Ovary (tissue), 3 donors: ENCODE measurements around the gene DAG1.

Experiments used
- CTCF ChIP-seq, 3 donors: fragments of 450-650 bp in 2 of 3; fragments of 200-600 bp in 1 of 3; IDR thresholded peaks; one replicate each; pipeline versions ENCODE4 v1.5.1 to v1.8.0; 2016 to 2022; ENCODE audit warnings: antibody characterized with exemption in 3 of 3, mild to moderate bottlenecking in 1 of 3
- EP300 ChIP-seq: sonication (generic); formaldehyde crosslinking; IDR thresholded peaks from one replicate; pipeline ENCODE4 v1.6.1; 2017; ENCODE audit warnings: antibody characterized with exemption
- POLR2A ChIP-seq: fragments of 450-650 bp; IDR thresholded peaks from one replicate; pipeline ENCODE4 v1.6.1; 2017; ENCODE audit warnings: antibody characterized with exemption, mild to moderate bottlenecking, moderate library complexity
- donor health status: DM: no; HTN: no; CAD: no.

- TF ChIP-seq CTCF (IDR thresholded peaks at IDR 0.05) (no peak), EP300 (no peak), POLR2A (no peak)
These were observed 49.9 kb downstream of the DAG1 start for GRCh38 chr3:49519916-49520385.
